Glomerular visceral epithelial cell (primary cell): ENCODE measurements around the gene TRUB1.
"Not testable (repeated sequence)": the region's sequence is repeated elsewhere in the genome, so short reads cannot be mapped to it uniquely, and the experiment has no call there.

Source experiments
- DNase-seq: peaks from one replicate; pipeline ENCODE4 v3.0.0-alpha.2; 2016; ENCODE audit errors: extremely low spot score

The TRUB1 gene

GRCh38 chr10:114937962-114938855 lies at the start of gene TRUB1:
TSS of gene TRUB1 (plus strand) at chr10:114938195. CDS start at chr10:114938254, 59 bp downstream.
- DNase-seq: peak; percentile 91

- no peak for DNase-seq
Observed at GRCh38 chr10:114893251-114893650, 44.7 kb upstream of the TRUB1 start.

- no peak for DNase-seq
Observed at GRCh38 chr10:114894911-114895310, 43.1 kb upstream of the TRUB1 start.

DNA sequence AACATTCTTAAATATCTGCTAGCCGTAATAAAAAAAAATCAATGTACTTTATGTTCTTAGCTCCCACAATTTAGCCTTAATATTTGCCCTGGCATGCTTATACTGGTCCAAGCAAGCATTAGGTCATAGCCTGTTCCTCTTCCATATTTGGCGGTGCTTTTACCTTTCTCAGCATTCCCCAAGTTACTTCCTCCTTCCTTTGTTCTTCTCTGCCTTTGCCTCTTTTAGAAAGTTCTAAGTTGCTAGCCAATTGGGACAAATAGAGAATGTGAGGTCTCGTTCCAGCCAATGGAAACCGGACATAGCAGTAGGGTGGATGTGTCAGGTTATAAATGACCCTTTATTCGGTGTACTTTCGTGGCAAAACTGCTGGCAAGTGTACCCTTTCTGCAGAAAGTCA lies 41.0 kb upstream of the TRUB1 start:
- not testable (repeated sequence) for DNase-seq

DNA sequence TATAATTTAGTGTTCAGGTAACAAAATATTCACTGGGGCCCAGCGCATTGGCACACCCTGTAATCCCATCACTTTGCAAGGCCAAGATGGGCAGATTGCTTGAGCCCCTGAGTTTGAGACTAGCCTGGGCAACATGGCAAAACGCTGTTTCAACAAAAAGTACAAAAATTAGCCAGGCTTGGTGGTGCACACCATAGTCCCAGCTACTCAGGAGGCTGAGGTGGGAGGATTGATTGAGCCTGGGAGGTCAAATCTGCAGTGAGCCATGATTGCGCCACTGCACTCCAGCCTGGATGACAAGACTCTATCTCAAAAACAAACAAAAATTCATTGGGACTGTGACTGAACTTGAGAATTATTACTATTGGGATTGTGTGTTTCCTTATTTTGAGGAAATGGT lies 40.4 kb upstream of the TRUB1 start:
- no peak for DNase-seq

DNA sequence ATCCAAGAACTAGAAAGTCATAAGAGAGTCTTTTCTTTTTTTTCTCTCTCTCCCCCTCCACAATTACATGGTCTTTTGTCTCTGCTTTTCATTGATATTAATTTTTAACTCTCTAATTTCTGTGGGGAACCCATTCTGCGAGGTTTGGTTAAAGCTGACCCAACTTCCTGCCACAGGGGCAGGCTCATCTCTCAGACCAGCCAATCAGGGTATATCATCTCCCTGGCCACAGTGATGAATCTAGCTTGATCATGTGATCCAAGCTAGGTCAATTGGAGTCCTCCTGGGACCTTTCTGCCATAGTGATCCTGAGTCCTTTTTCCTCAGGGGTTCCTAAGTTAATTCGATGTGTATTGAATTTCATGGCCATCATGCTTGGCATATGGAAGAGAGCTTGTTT lies 38.0 kb upstream of the TRUB1 start:
- DNase-seq: no peak

DNA sequence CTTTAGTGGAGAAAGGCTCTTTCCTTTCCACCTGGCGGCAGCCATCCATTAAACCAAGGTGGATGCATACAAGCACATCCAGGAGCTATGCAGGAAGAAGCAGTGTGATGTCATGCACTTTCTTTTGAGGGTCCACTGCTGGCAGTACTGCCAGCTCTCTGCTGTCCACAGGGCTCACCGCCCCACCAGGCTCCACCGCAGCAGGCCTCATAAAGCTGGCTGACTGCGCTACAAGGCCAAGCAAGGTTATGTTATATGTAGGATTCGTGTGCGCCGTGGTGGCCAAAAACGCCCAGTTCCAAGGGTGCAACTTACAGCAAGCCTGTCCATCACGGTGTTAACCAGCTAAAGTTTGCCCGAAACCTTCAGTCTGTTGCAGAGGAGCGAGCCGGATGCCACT lies 37.3 kb upstream of the TRUB1 start:
- no peak for DNase-seq

DNA sequence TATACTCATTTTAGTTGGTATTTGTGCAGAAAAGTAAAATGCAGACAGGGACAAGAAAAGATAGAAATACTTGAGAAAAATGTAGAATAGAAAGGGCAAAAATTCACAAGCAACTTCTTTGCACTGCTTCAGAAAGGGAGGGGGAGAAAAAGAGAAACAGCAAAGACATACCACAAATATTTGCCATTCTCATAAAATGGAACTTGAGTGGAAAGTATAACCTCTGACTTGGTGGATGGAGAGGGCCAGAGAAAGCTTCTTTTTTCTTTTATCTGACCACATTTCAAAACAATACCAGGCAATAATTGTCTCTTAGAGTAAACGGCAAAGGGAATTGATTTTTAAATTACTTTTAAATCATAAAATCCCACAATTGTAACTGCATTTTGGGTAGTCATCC lies 35.8 kb upstream of the TRUB1 start:
- no peak for DNase-seq

DNA sequence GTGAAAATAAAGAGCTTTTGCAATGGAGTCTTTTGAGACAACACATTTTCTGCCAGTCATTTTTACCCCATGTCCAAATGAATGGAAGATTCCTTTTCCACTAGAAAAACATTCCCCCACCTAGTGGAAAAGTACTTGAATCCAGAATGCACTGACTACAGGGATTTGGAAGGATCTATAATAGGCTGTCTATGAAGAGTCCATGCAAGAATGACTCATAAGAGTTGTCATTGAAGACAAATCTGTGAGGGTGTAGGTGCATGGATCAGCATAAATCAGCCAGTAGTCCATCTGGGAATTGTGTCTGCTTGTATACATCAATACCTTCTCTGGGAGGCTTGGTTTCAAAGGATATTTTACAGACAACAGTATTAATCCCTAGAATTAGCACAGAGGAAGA lies 32.5 kb upstream of the TRUB1 start:
- peak; percentile 11 for DNase-seq

- DNase-seq: no peak
Observed at GRCh38 chr10:114906981-114907380, 31.0 kb upstream of the TRUB1 start.

DNA sequence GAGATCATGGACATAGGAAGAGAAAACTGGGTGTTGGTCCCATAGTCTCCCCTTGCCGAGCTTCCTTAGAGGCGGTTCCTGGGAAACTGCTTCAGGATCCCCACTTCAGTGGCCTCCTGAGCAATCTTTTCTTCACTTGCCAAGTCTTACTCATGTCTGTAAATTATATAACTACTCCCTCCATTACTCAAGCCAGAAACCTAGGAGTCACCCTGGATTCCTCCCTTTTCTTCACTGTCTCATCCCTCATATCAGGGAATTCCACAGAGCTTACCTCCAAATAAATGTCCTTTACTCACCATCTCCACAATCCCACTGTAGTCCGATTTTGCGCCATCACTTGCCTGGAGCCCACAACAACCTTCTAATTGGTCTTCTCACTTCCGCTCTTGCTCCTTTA lies 29.1 kb upstream of the TRUB1 start:
- DNase-seq: no peak

- no peak for DNase-seq
Observed at GRCh38 chr10:114911052-114911711, 26.8 kb upstream of the TRUB1 start.

GRCh38 chr10:114911801-114912469 lies 26.1 kb upstream of the TRUB1 start:
- no peak for DNase-seq

GRCh38 chr10:114912470-114912859 lies 25.5 kb upstream of the TRUB1 start:
- no peak for DNase-seq

GRCh38 chr10:114914560-114914959 lies 23.4 kb upstream of the TRUB1 start:
- no peak for DNase-seq

GRCh38 chr10:114915294-114915693 lies 22.7 kb upstream of the TRUB1 start:
- DNase-seq: peak; percentile 26

- no peak for DNase-seq
Observed at GRCh38 chr10:114916653-114917052, 21.3 kb upstream of the TRUB1 start.

GRCh38 chr10:114917459-114917858 lies 20.5 kb upstream of the TRUB1 start:
- no peak for DNase-seq

- DNase-seq: peak; percentile 91
Observed at GRCh38 chr10:114917927-114918672, 19.9 kb upstream of the TRUB1 start.

DNA sequence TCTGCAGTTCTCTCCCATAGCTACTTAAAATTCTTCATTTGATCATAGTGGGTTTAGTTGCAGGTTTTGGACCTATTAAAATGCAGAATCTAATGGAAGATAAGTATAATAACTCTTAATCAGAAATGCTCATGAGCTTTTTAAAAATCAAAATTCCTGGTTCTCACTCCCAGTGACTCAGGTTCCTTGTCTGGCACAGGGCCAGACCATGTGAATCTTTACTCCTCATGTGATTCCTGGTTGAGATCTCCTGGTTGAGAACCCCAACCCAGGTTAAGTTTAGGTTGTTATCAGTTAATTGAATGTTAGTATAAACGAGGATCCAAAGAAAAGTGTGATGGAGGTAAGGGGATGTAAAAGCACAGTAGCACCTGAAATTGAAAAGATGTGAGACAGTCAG lies 17.5 kb upstream of the TRUB1 start:
- peak; percentile 53 for DNase-seq

- no peak for DNase-seq
Observed at GRCh38 chr10:114922003-114922402, 16.0 kb upstream of the TRUB1 start.

DNA sequence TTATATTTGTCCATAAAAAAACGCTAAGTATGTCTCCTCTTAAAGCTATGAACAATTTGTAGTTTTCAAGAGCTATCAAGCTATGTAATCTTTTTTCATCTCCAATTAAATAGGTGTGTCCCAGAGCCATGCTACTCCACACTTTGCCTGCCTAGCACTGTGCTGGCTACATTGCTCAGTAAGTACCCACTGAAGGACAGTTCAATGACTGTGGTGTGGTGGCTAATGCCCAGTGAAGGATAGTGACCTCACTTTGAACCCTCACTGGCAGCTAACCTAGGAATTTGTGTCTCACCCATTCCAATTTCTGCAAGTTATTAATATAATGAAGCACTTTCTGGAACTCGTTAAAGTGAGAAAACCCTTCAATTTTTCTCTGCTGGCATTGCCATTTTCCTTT lies 14.4 kb upstream of the TRUB1 start:
- DNase-seq: no peak
